Stimulated activated CD4-positive, alpha-beta T cell treated with anti-CD3 and anti-CD28 coated beads, Interleukin-2, amount 100 ng/mL, for 48 hours (primary cell): ENCODE measurements around the gene LOXHD1.

Source experiments
- DNase-seq, 2 donors: peaks; one replicate each; pipeline ENCODE4 v3.0.0-alpha.2; 2020

The LOXHD1 gene

GRCh38 chr18:46574000-46574742, 82.8 kb downstream of the LOXHD1 start:
- no peak for DNase-seq

- no peak for DNase-seq
These were observed 83.9 kb downstream of the LOXHD1 start for GRCh38 chr18:46573156-46573555.

DNA sequence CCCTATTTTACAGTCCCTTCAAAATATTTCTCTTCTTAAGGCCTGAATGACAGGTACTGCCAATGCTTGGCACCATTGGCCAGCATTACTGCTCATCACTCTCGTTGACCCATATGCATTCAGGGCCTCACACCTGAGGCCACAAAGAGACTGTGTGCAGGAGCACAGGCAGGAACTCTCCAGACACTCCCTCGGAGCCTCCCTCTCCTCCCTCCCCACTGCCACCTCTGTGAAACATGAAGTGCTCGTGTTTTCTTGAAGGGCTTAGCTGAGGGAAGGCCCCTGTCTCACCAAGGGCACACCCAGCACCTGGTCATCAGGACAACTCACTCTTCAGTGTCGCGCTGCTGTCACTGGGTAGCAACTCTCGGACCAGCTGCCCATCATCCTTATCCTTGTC, 85.3 kb downstream of the LOXHD1 start:
- DNase-seq = no peak

DNA sequence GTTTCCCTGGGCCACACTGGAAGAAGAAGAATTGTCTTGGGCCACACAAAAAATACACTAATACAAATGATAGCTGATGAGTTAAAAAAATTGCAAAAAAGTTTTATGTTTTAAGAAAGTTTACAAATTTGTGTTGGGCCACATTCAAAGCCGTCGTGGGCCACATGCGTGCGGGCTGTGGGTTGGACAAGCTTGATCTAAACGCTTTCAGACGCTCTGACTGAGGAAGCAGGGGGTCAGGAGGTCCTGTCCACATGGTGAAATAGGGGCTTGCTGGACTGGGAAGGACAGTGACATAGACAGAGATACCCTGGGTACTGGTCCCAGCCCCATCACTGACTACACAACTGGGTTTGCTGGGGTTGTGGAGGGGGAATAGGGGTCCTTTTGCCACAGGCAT, 86.4 kb downstream of the LOXHD1 start:
- DNase-seq = no peak

- DNase-seq = no peak
These were observed 86.9 kb downstream of the LOXHD1 start for GRCh38 chr18:46570134-46570533.

DNA sequence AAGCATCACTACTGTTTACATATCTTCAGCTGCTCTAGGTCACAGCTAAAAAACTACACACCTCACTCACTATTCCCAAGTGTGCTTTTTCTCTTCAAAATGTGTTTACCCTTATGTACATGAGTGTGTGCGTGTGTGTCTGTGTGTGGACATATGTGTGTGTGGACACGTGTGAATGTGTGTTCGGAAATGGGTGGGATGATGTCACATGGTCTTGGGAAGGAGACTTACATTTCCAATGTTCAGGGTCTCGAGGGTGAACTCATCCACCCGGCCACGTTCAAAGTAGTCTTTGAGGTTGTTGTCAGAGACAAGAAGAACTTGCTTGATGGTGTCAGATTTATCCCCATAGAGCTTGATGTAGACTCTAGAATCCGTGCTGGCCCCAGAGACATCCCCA, 87.8 kb downstream of the LOXHD1 start:
- DNase-seq = no peak

- no peak for DNase-seq
These were observed 89.8 kb downstream of the LOXHD1 start for GRCh38 chr18:46567196-46567595.

GRCh38 chr18:46566111-46566510, 90.9 kb downstream of the LOXHD1 start:
- DNase-seq = no peak

GRCh38 chr18:46565256-46565655, 91.8 kb downstream of the LOXHD1 start:
- no peak for DNase-seq

DNA sequence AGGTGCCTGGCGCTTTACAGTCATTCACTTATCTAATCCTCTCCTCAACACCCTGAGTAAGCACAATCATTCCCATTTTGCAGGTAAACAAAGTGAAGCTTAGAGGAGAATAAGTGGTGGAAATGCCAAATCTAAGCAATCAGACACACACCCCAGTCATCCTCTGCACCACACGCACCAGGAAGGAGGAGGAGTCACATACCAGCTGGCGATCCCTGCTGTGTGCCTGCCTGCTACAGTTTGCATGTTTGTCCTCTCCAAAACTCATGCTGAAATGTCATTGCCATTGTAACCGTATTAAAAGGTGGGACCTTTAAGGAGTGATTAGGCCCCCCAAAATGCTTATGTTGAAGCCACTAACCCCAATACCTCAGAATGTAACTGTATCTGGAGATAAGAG, 93.7 kb downstream of the LOXHD1 start:
- DNase-seq = no peak

GRCh38 chr18:46562674-46563192, 94.3 kb downstream of the LOXHD1 start:
- DNase-seq = no peak

DNA sequence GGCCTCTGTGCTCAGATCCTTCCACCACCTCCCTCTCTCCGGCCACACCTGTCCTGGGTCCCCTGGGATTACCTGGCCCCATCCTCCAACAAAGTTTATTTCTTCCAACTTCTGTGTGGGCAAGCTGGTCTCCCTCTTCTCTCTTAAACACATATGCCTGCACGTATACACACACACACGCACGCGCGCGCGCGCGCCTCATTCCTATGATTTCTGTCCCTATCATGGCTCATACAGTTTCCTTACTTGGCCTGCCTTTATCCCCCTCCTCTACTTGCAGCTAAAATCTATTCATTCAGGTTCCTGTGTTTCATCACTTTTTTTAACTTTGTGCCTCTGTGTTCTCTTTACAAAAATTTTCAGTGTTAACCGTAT, 96.4 kb downstream of the LOXHD1 start:
- no peak for DNase-seq

DNA sequence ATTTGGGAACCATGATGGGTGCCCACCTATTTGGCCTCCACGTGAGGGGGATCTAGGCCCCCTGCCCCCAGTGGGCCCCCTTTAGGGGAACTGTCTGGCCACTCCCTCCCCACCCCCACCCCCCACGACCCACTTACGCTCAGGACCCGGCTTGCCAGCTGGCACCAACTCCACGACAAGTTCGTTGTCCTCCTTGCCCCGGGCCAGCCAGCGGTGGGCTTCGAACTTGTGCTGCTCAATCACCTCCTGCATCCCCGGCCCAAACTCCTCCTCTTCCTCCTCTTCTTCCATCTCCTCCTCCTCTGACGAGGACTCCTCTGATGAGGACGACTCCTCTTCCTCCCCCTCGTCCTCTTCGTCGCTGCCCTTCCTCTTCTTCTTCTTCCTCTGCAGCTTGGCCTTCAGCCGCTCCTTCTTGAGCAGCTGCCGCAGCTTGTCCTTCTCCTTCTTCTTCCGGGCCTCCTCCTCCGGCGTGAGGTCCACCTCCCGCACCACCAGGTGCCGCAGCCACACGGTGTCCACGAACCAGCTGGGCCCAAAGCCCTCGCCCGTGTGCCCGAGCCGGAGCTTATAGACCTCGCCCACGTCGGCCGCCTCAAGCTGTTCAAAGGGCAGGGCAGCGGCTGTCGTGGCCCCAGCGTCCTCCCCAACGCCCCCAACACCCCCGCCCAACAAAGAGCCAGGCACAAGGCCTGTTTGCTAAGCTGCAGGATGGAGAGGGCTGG, 96.9 kb downstream of the LOXHD1 start:
- DNase-seq = no peak

GRCh38 chr18:46559296-46559695, 97.7 kb downstream of the LOXHD1 start:
- DNase-seq = no peak

- no peak for DNase-seq
These were observed 100.3 kb downstream of the LOXHD1 start for GRCh38 chr18:46556590-46557206.

DNA sequence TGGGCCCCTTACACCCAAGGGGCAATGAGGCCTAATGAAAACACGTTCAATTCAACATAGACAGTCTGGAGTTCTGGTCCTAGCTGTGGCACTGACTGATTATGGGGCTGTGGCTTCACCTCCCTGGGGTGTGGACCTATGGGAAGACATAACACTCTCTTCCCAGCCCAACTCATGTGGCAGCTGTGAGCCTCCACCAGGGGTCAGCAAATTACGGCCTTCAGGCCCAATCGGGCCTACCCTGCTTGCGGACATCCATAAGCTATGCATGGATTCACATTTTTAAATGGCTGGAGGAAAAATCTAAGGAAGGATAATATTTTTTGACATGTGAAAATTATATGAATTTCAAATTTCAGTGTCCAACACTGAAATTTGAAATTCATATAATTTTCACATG, 101.3 kb downstream of the LOXHD1 start:
- no peak for DNase-seq

GRCh38 chr18:46555213-46555612, 101.8 kb downstream of the LOXHD1 start:
- no peak for DNase-seq

GRCh38 chr18:46554406-46555080, 102.5 kb downstream of the LOXHD1 start:
- DNase-seq = no peak

GRCh38 chr18:46550609-46551008, 106.4 kb downstream of the LOXHD1 start:
- DNase-seq = no peak

GRCh38 chr18:46547520-46547919, 109.5 kb downstream of the LOXHD1 start:
- DNase-seq = no peak

GRCh38 chr18:46546111-46546640, 110.8 kb downstream of the LOXHD1 start:
- no peak for DNase-seq

DNA sequence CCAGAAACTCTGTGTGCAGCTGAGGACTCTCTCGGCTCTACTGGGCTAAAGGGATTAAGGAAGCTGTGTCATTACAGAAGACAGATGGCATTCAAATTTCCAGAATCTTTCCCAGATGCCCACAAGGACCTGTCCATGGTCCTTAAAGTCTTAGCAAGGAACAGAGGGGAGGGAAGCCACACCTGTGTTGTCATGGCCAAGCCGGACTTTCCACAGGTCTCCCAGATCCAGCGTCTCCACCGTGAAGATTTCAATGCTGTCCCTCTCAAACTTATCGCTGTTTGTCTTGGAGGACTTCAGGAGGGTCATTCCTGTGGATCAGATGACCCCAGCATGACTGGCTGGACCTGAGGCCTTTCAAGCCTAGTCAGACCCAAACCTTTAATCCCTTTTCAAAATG, 114.5 kb downstream of the LOXHD1 start:
- DNase-seq = no peak

DNA sequence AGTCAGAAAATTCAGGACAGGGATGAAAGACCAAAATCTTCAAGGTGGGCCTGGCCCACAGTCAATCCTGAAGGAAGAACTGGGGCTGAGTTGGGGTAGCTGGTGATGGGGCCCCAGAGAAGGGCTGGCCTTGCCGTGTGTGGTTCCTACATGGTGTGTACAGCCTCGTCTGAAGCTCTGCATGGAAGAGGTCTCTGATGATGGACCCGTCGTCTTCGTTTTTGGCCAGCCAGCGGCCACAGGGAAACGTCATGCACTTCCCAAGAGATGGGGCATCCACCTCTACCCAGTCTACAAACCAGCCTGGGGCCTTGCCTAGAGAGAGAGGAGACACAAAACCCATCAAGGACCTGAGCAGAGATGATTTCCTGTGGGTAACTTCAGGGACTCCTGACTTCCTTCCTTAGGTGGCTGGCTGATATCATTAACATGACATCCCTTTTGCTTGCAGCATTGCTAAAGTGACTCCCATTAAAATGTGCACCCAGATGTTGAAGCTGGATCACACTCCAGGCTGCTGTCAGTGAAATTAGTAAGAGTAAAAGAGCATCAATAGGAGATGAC, 115.3 kb downstream of the LOXHD1 start:
- DNase-seq = no peak
